ENCODE data around the gene PLXDC1.

- no peak for TF ChIP-seq POLR2A (IDR thresholded peaks at IDR 0.05)
- TF ChIP-seq, protein P1, sequence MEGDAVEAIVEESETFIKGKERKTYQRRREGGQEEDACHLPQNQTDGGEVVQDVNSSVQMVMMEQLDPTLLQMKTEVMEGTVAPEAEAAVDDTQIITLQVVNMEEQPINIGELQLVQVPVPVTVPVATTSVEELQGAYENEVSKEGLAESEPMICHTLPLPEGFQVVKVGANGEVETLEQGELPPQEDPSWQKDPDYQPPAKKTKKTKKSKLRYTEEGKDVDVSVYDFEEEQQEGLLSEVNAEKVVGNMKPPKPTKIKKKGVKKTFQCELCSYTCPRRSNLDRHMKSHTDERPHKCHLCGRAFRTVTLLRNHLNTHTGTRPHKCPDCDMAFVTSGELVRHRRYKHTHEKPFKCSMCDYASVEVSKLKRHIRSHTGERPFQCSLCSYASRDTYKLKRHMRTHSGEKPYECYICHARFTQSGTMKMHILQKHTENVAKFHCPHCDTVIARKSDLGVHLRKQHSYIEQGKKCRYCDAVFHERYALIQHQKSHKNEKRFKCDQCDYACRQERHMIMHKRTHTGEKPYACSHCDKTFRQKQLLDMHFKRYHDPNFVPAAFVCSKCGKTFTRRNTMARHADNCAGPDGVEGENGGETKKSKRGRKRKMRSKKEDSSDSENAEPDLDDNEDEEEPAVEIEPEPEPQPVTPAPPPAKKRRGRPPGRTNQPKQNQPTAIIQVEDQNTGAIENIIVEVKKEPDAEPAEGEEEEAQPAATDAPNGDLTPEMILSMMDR (IDR thresholded peaks at IDR 0.05 in 4 of 5, conservative IDR thresholded peaks at IDR 0.05 in 1 of 5): no peak
These were observed 135.0 kb downstream of the PLXDC1 start for GRCh38 chr17:39016193-39017153.

Data from gastrocnemius medialis (tissue), 4 donors.